ENCODE measurements around the gene AJAP1. TPM values are rescaled to one million over a fixed set of nuclear protein-coding genes. Genes with fewer than 3 reads are reported as not detected.

The AJAP1 gene
- total RNA-seq, 1 donor from 2014 or later: 0.17 TPM

GRCh38 chr1:4681026-4681425 lies 26.6 kb downstream of the AJAP1 start:
- no peak for DNase-seq (ENCODE audit: low read depth)
- no peak overlapping the region for H3K4me3 ChIP-seq (ENCODE audit: low read depth, low read length)
- no peak for TF ChIP-seq CTCF (conservative IDR thresholded peaks at IDR 0.05; ENCODE audit: low read depth, low read length)

DNA sequence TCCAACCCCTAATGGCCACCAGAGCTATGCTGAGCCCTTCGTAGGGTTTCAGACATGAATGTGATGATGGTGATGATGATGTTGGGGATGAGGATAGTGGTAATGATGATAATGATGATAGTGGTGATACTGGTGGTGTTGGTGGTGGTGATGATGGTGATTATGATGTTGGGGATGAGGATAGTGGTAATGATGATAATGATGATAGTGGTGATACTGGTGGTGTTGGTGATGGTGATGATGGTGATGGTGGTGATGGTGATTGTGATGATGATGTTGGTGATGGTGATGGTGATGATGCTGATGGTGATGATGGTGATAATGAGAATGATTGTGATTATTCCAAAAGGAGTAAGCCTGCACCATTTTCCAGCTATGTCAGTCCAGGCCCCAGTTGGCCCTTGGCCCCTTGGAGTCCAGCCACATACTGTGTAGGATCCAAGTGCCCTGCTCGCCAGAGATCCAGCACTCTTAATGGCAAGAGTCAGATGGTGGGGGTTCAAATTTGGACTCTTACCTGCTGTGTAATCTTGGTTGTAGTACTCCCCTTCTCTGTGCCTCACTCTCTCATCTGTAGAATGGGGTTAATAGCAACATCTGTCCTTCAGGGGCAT lies 28.3 kb downstream of the AJAP1 start:
- no peak overlapping the region for H3K4me3 ChIP-seq (ENCODE audit: low read depth, low read length)
- TF ChIP-seq CTCF (conservative IDR thresholded peaks at IDR 0.05; ENCODE audit: low read depth, low read length): no peak
- DNase-seq (ENCODE audit: low read depth): no peak

- DNase-seq (ENCODE audit: low read depth): no peak
- TF ChIP-seq CTCF (conservative IDR thresholded peaks at IDR 0.05; ENCODE audit: low read depth, low read length): no peak
- H3K4me3 ChIP-seq (ENCODE audit: low read depth, low read length): no peak overlapping the region
Measured at GRCh38 chr1:4684136-4684535, 29.7 kb downstream of the AJAP1 start.

DNA sequence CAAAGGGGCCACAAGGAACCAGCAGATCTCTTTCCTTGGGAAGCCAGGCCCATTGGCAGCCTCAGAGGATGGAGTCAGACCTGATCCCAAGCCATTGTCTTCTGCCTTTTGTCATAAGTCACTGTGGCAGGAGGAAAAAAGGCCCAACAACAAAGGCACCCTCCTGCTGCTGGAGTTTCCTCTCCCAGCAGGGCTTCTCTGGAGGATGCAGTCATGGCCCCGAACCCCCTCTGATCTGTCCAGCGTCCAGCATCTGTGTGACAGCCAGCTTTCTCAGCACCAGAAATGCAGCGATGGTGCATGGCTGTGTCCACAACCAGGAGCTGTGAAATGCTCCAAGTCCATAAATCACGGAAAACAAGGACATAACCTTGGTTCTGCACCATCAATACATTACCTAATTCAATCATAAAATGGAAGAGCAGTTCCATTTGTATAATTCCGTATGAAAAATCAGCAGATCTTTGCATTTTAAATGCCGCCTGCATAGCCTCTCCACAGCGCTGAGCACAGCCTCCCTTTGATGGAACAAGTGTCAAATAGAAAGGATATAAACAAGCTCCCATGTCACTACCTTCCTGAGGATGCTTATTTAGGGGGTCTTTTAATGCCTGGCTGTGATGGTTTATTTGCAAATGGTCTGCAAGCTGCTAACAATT lies 30.6 kb downstream of the AJAP1 start:
- H3K4me3 ChIP-seq (ENCODE audit: low read depth, low read length): no peak overlapping the region
- no peak for TF ChIP-seq CTCF (conservative IDR thresholded peaks at IDR 0.05; ENCODE audit: low read depth, low read length)
- no peak for DNase-seq (ENCODE audit: low read depth)

DNA sequence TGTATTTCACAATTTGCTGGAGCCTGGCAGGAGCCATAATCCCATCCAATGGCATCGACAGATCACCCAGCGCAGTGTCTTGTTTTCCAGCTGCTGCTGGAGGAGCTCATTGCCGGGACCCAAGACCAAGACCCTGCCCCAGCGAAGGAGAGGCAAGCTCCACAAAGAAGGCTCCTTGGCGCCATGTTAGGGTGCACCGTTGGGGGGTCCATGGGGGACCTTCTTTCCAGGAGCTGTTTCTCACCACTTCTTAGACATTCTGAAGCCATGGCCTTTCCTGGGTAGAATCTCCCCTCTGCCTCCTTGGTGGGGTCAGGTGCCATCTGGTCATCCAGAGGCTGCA lies 31.1 kb downstream of the AJAP1 start:
- no peak for TF ChIP-seq CTCF (conservative IDR thresholded peaks at IDR 0.05; ENCODE audit: low read depth, low read length)
- DNase-seq (ENCODE audit: low read depth): no peak
- H3K4me3 ChIP-seq (ENCODE audit: low read depth, low read length): no peak overlapping the region

GRCh38 chr1:4687943-4688342 lies 33.5 kb downstream of the AJAP1 start:
- no peak overlapping the region for H3K4me3 ChIP-seq (ENCODE audit: low read depth, low read length)
- TF ChIP-seq CTCF (conservative IDR thresholded peaks at IDR 0.05; ENCODE audit: low read depth, low read length): no peak
- DNase-seq (ENCODE audit: low read depth): no peak
